AG04449 (cell line): Measurements from ENCODE around the gene SAMD4B.

Experiments
- CTCF ChIA-PET: fragments of 350-600 bp; formaldehyde crosslinking; extraction: SDS; loops from one replicate; lab custom pipeline; 2021; ENCODE audit warnings: antibody characterized with exemption; lab: Yijun Ruan, JAX
- POLR2A ChIA-PET: fragments of 400-600, 350-600 bp; formaldehyde crosslinking; extraction: SDS; loops from one replicate; lab custom pipeline; 2020; ENCODE audit warnings: antibody characterized with exemption, inconsistent platforms; lab: Yijun Ruan, JAX
- DNase-seq: peaks from one replicate; pipeline ENCODE4 v3.0.0-alpha.2; 2010; ENCODE audit warnings: low read depth, low spot score
- H3K4me3 ChIP-seq: 2 replicates; pipeline ENCODE4 v1.5.1; 2011; ENCODE audit warnings: low read depth, mild to moderate bottlenecking, control low read depth, low read length
- CTCF ChIP-seq: IDR thresholded peaks from one replicate; pipeline ENCODE4 v1.5.1; 2011; ENCODE audit warnings: mild to moderate bottlenecking, moderate library complexity, low read length, control low read depth, inconsistent platforms; ENCODE audit not compliant: insufficient read depth; ENCODE audit errors: missing control alignments

The SAMD4B gene

DNA sequence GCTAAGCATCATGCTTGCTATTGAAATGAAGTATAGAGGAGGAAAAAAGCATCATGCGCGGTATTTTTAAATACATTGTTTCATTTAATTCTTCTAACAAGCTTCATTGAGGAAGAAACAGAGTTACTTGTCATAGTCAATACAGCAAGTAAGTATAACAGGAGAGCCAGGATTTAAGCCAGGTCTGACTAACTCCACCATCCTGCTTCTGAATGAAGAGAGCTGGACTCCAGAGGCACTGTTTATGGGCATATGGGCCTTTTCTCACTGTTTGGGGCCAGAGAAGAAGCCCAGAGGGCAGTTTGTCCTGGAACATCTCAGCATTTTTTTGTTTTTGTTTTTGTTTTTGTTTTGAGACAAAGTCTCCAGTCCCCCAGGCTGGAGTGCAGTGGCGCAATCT lies 7.9 kb downstream of the SAMD4B start:
- TF ChIP-seq CTCF = no peak
- no peak overlapping the region for H3K4me3 ChIP-seq
- ChIA-PET POLR2A (no interaction called here), CTCF (interaction anchor here (0.8 to 1.1 kb wide), 4 partner anchors 8 to 227 kb away, joined by 3 to 4 read pairs (median 3); partner anchors contain the start of gene SAMD4B)
- no peak for DNase-seq

- no peak overlapping the region for H3K4me3 ChIP-seq
- ChIA-PET CTCF (no interaction called here), POLR2A (interaction anchor here (0.6 kb wide), 1 partner anchor 53 kb away, joined by 3 read pairs; no protein-coding TSS in a partner anchor)
- DNase-seq = no peak
- TF ChIP-seq CTCF = no peak
Measured at GRCh38 chr19:39351537-39352064, 9.4 kb downstream of the SAMD4B start.

GRCh38 chr19:39352381-39353255 lies 10.4 kb downstream of the SAMD4B start:
- H3K4me3 ChIP-seq = no peak overlapping the region
- POLR2A ChIA-PET = no interaction called here
- CTCF ChIA-PET = interaction anchor here (0.9 to 1.6 kb wide), 4 partner anchors 10 to 230 kb away, joined by 3 to 7 read pairs (median 4); partner anchors contain the start of gene SAMD4B
- DNase-seq = no peak
- TF ChIP-seq CTCF = no peak

DNA sequence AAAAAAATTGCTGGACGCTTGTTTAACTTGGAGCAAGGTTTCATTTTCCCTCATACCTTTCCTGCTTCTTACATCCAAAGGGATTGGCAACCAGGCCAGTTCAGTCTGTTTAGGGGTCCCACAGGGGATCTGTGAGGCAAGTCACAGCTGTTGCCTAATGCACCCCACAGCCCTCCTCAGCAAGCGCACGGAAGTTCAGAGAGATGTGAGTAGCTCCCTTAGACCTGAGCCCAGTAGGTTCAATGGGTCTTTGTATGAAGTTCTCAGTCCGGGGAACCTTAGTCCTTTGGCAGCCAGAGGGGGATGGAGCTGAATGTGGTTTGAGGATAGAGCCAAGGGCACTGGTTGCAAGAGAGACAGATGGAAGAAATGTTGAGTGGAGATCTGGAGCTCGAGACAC lies 13.0 kb downstream of the SAMD4B start:
- POLR2A ChIA-PET = interaction anchor here (0.9 kb wide), 1 partner anchor 8 kb away, joined by 3 read pairs; no protein-coding TSS in a partner anchor
- CTCF ChIA-PET = interaction anchor here (1.5 to 1.6 kb wide), 3 partner anchors 9 to 233 kb away, joined by 6 to 7 read pairs (median 6); partner anchors contain the start of gene SAMD4B
- no peak for DNase-seq
- no peak overlapping the region for H3K4me3 ChIP-seq
- TF ChIP-seq CTCF = no peak

DNA sequence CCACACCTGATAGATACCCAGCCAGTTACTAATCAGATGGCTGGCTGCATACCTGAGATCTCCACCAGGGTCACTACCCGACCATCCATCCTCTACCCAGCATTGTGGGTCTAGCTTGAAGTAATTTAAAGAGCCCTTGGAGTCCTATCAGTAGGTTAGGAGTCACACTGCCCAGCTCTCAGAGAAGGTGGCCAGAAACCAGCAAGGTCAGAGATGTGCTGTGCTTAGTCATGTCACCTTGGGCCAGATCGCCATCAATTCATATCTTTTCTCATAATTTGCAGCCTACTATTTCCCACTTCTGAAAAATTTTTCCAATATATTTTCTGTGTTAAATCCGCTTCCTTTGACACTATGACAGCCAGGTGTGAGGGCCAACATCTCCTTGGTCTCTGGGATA lies 13.9 kb downstream of the SAMD4B start:
- H3K4me3 ChIP-seq = no peak overlapping the region
- no peak for DNase-seq
- TF ChIP-seq CTCF = no peak
- POLR2A ChIA-PET = interaction anchor here (0.9 kb wide), 1 partner anchor 9 kb away, joined by 3 read pairs; no protein-coding TSS in a partner anchor
- CTCF ChIA-PET = interaction anchor here (1.5 to 1.6 kb wide), 3 partner anchors 9 to 234 kb away, joined by 6 to 9 read pairs (median 7); no protein-coding TSS in a partner anchor

GRCh38 chr19:39356647-39357046 lies 14.4 kb downstream of the SAMD4B start:
- POLR2A ChIA-PET = no interaction called here

More at GRCh38 chr19:39356647-39357046, 14.4 kb downstream of the SAMD4B start:
- no peak overlapping the region for H3K4me3 ChIP-seq
- CTCF ChIA-PET = interaction anchor here (1.5 to 1.6 kb wide), 2 partner anchors 10 to 234 kb away, joined by 6 to 9 read pairs; no protein-coding TSS in a partner anchor
- DNase-seq = no peak
- no peak for TF ChIP-seq CTCF
